Transverse colon (tissue), 4 donors: ENCODE results near the gene INSRR.
A peak's percentile ranks its signal among the peaks of the same experiment; 100 is the strongest.

Experiments
- CTCF ChIP-seq, 5 experiments: fragments of 200-600 bp in 3 of 5; fragments of 450-650 bp in 2 of 5; sonication (generic) in 3 of 5; IDR thresholded peaks; 1 replicate in 2 of 5; 2 replicates in 3 of 5; pipeline ENCODE4 v1.5.1; 2016 to 2017; ENCODE audit warnings: antibody characterized with exemption in 5 of 5, inconsistent platforms in 3 of 5, mild to moderate bottlenecking in 2 of 5, moderate library complexity in 1 of 5
- POLR2A ChIP-seq: fragments of 450-650 bp; IDR thresholded peaks from one replicate; pipeline ENCODE4 v1.6.1; 2016; ENCODE audit warnings: antibody characterized with exemption, mild to moderate bottlenecking, moderate library complexity
- POLR2AphosphoS5 ChIP-seq, 3 donors: sonication (generic); formaldehyde crosslinking; IDR thresholded peaks; one replicate each; pipeline ENCODE4 v1.6.1; 2016; ENCODE audit warnings: antibody characterized with exemption in 3 of 3

GRCh38 chr1:156889802-156890580 lies 31.1 kb upstream of the INSRR start:
- TF ChIP-seq CTCF (IDR thresholded peaks at IDR 0.05) (peak; percentile 65 to 76 (median 70)), POLR2A (no peak), POLR2AphosphoS5 (IDR thresholded peaks at IDR 0.05) (no peak)
